HL-60/S4 (cell line): ENCODE measurements around the gene SALL1.

Source experiments
- in situ Hi-C: fragments of 300-500 bp; cut with MboI; formaldehyde crosslinking; loops from 2 replicates; pipeline ENCODE4 v1.14.3; 2022; ENCODE audit warnings: low sequenced_read_pairs

Gene SALL1

GRCh38 chr16:51157698-51158097 lies 6.6 kb upstream of the SALL1 start:
- in situ Hi-C loops, result no loop called here

GRCh38 chr16:51156807-51157200 lies 5.7 kb upstream of the SALL1 start:
- in situ Hi-C loops, result no loop called here

- in situ Hi-C loops, result no loop called here
Observed at GRCh38 chr16:51155820-51156806, 5.0 kb upstream of the SALL1 start.

- in situ Hi-C loops, result no loop called here
Observed at GRCh38 chr16:51155199-51155607, 4.1 kb upstream of the SALL1 start.

GRCh38 chr16:51154271-51155171 lies 3.5 kb upstream of the SALL1 start:
- in situ Hi-C loops, result no loop called here

- in situ Hi-C loops, result no loop called here
Observed at GRCh38 chr16:51153577-51154031, 2.5 kb upstream of the SALL1 start.

GRCh38 chr16:51152691-51153576 lies 1.9 kb upstream of the SALL1 start:
- in situ Hi-C loops, result no loop called here

GRCh38 chr16:51151961-51152663 lies 1.0 kb upstream of the SALL1 start:
- in situ Hi-C loops, result no loop called here

- in situ Hi-C loops, result no loop called here
Observed at GRCh38 chr16:51151435-51151960, 428 bp upstream of the SALL1 start.

- in situ Hi-C loops, result no loop called here
Observed at GRCh38 chr16:51150165-51150887, 744 bp downstream of the SALL1 start.

- in situ Hi-C loops, result no loop called here
Observed at GRCh38 chr16:51149721-51150164, 1.3 kb downstream of the SALL1 start.

GRCh38 chr16:51149251-51149661 lies 1.8 kb downstream of the SALL1 start:
- in situ Hi-C loops, result no loop called here

- in situ Hi-C loops, result no loop called here
Observed at GRCh38 chr16:51148678-51149228, 2.3 kb downstream of the SALL1 start.

- in situ Hi-C loops, result no loop called here
Observed at GRCh38 chr16:51147776-51148677, 3.0 kb downstream of the SALL1 start.

GRCh38 chr16:51146256-51146924 lies 4.7 kb downstream of the SALL1 start:
- in situ Hi-C loops, result no loop called here

GRCh38 chr16:51144203-51144602 lies 6.9 kb downstream of the SALL1 start:
- in situ Hi-C loops, result no loop called here
